NOMO-1 treated with dmso at 0.1 percent for 144 hours (cell line): ENCODE results near the gene CARD11.

ENCODE experiments used
- DNase-seq: peaks from one replicate; lab custom pipeline; 2025; ENCODE audit not compliant: unreplicated experiment; lab: John Stamatoyannopoulos, UW

Gene CARD11

GRCh38 chr7:2912684-2913439 is 130.8 kb downstream of the CARD11 start:
- DNase-seq: no peak

GRCh38 chr7:2911466-2911865 is 132.2 kb downstream of the CARD11 start:
- DNase-seq: no peak

DNA sequence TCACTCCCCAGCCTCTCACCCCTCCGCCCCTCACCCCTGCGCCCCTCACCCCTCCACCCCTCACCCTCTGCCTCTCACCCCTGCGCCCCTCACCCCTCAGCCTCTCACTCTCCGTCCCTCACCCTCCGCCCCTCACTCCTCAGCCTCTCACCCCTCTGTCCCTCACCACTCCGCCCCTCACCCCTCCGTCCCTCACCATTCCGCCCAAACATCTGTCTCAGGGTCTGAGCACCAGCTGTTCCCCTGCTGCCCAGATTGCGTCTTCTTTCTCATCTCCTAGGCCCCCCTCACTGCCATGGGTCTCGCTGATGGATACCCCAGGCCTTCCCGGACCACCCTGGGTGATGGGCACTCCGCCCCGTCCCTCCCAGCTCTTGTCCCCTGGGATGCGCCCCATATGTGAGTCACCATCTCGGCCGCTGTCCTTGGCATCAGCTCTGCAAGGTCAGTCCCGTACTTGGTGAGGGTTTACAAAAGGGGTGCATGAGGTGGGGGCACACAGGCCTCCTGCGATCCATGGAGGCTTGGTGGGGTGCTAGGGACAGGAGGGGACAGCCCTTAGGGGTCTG is 134.1 kb downstream of the CARD11 start:
- DNase-seq: no peak

DNA sequence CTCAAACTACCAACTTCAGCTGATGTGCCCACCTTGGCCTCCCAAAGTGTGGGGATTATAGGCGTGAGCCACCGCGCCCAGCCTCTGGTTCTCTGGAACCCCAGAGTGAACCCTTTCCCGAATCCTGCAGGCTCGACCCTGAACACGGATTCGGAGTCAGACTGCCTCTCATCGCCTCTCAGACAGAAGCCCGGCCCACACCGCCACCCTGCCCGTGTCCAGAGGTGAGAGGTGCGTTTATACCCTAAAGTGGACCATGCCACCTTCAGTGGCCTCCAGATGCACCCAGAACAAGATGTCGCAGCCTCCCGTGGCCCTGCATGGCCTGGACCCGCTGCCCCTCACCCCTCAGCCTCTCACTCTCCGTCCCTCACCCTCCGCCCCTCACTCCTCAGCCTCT is 134.6 kb downstream of the CARD11 start:
- DNase-seq: no peak

GRCh38 chr7:2908103-2908683 is 135.5 kb downstream of the CARD11 start:
- no peak for DNase-seq

DNA sequence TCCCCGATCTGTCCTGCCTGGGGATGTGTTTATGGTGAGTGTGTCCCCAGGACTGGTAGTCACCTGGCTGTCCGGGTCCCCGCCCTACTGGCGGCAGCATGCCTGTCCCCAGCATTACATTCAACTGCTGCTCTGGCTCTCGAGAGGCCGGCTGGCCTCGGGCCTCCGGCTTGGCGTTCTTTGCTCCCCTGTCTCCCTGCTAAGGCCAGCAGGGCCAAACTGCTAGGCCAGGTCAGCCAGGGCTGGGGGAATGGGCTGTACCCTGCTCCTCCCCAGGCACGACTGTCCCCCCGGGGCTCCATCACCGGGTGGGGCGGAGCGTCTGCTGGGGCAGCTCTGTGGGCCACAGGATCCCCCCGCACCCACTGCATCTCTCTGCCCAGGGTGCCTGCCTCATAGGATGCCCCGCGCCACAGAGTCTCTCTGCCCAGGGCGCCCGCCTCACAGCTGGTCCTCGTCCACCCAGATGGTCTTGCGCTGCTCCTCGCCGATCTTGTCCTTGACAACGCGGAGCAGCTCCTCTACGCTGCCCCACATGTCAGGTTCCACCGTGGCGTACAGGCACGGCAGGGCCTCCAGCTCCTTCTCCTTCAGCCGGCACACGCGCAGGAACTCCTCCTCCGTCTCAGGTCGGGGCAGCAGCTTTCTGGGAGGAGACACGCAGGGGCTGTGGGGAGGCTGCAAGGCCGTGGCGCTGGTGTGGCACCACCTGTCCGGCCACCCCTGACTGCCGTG is 137.3 kb downstream of the CARD11 start:
- DNase-seq: no peak

DNA sequence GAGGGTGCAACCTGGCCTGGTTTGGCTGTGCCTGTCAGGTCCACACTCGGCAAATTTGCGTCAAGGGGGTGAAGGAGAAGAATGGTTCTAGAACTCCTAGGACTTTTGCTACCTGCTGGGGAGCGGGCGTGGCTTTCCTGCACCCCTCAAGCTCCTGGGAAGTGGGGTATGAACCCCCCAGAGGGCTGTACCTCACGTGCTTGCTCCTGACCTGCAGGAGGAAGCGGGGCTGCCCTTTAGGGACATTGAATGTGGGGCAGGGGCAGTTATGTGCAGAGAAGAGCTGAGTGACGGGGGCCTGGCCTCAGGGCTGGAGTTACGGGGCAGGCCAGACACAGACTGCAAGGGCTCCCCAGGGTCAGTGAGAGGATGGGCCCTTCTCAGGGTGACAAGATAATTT is 138.2 kb downstream of the CARD11 start:
- DNase-seq: no peak

GRCh38 chr7:2905027-2905426 is 138.6 kb downstream of the CARD11 start:
- no peak for DNase-seq

GRCh38 chr7:2904202-2904601 is 139.5 kb downstream of the CARD11 start:
- DNase-seq: no peak

DNA sequence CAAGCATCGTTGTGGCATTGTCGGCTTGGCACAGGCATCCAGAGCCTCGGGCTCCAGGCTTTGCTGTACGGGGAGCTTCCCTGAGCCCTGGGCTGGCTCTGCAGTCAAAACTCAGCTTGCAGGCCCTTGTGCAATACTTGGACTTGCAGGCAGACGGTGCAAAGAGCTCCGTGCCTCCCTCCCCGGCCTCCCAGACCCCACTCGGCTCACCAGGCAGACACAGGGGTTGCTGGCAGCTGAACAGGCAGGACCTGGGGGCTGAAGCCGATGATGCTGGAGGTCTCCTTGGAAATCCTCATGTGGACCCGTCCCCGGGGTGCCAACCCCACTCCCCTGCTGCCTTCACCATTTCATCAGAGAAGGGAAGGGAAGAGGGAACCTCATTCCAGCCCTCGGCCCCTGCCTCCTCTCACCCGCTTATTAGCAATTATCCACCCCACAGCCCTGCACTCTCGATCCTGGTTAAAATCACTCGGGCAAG is 139.9 kb downstream of the CARD11 start:
- DNase-seq: no peak

DNA sequence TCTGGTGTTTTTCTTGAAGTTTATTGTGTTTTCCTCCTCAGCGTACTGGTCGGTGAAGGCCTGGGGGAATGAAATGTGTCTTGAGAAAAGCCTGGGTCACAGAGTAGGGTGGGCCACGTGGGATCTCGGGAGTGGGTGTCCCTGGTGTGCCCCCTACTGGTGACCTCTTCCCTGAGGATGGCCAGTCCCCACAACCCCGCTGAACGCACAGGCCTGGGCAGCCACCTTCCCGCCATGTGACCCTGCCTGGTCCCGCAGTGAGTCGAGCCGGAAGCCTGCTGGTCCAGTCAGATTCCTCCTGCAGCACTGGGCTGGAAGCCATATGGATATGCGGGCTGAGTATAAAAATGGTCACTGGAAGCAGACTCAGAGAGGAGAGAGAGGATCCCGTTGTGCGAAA is 146.6 kb downstream of the CARD11 start:
- DNase-seq: no peak

DNA sequence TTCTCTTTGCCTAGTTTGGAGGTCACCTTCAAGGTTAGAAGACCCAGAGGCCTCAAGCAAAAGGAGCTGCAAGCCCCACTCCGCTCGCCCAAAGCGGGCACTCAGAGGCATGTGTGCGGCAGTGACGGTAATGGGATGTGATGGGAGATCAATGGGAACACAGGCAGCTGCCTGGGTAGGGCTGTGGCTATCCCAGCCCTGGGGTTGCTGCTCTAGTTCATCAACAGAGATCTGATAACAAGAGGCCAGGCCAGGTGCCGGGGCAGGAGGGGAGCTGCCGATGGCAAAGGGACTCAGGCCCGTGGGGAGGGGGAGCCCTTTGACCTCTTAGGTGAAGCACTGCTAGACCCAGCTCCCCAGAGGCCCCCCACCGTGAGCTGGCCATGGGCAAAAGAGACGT is 147.5 kb downstream of the CARD11 start:
- no peak for DNase-seq

DNA sequence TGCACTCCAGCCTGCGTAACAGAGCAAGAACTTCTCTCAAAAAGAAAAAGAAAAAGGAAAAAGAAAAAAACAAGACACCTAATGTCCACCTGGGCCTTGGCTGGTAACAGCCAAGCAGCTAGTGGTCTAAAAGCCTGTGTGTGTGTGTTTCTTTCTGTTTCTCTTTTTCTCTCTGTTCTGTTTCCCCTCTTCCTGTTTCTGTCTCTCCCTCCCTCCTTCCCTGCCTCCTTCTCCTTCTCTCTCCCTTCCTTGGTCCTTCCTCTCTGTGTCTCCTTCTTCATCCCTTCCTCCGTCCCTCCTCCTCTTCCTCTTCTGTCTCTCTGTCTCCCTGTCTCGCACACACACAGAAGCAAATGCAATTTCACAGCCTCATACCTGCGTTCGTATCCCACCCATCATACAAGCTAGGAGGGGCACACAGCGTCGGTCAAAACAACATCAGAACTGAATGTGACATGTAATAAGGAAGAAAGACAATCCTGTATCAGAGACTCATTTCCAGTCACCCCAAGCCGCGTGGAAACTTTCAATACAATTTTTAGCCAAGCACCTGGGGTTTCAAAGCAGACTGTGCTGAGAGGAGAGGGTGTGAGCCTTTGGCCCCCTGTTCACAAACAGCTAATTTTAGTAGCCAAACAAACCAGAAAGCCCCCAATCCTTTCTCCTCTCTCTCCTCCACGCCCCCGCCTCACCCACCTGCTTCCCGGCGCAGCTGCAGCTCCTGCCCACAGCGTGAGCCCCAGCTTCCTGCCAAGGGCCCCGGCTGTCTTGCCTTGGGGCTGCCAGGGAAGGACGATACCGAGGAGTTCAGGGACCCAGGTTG is 149.3 kb downstream of the CARD11 start:
- no peak for DNase-seq

DNA sequence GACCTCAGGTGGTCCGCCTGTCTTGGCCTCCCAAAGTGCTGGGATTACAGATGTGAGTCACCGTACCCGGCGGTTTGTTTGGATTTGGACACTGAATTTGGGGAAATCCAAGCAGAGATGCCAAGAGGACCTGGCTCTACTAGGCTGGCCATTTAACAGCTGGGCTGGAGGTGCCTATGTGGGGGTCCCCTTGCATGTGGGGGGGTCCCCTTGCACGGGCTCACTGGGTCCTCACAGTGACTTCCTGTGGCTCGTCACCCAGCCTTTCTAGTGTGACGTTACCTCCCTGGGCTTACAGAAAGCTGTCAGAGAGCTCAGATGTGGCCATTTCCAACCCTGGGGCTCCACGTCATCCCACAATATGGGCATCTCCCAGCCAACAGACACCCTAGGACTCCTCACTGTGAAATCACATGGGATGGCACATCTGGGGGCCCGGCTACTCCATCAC is 150.2 kb downstream of the CARD11 start:
- no peak for DNase-seq

DNA sequence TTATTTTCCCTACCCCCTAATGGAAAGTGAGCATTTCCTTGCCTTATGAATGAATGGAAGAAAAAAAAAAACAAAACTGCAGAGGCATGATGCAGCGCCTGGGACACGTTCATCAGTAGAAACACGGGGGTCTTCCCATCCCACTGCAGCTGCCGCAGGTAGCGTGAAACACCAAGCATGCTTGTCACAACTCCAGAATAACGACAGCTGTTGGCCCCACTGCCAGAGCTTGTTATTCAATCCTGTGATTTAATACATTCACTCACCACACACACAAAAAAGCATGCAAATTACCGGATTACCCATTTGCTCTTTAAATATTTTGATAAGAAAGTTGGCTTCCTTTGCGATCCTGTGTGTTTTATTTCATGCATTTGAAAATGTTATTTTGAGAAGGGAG is 151.1 kb downstream of the CARD11 start:
- DNase-seq: no peak

- no peak for DNase-seq
These were observed 155.9 kb downstream of the CARD11 start for GRCh38 chr7:2887816-2888215.

DNA sequence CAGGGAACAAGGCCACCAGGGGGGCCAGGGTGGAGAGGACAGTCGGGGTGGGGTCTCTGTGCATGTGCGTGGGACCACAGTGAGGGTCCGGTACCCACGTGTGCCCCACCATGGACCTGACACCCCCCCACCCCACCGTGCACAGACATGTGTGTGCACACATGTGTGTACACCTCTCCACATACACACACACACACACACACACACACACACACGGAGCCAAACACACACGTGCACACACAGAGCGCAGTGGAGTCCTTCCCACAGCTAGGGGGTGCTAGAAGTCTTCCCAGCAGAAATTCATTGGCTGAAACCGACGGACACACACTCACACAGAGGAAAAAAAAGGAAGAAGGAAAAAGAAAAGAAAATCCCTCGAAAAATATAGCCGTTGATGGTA is 156.8 kb downstream of the CARD11 start:
- DNase-seq: peak; percentile 47

DNA sequence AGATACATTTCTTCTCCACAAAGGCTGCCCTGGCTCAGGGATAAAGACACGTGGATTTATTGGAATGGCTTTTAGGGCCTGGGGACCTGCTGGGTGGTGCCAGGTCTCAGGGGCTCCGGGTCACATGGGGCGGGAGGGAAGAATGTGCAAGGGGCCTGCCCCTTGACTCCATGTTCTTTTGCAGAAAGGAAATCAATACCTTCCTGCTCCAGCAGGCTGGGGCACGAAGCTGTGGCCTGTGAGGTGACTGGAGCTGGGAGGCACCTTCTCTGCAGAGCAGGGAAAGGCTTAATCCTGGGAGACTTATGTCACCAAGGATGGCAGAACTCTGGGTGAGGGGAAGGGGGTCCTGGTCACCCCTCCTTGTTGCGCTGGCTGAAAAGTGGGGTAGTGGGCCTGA is 157.3 kb downstream of the CARD11 start:
- no peak for DNase-seq

- DNase-seq: no peak
These were observed 159.5 kb downstream of the CARD11 start for GRCh38 chr7:2884161-2884560.

DNA sequence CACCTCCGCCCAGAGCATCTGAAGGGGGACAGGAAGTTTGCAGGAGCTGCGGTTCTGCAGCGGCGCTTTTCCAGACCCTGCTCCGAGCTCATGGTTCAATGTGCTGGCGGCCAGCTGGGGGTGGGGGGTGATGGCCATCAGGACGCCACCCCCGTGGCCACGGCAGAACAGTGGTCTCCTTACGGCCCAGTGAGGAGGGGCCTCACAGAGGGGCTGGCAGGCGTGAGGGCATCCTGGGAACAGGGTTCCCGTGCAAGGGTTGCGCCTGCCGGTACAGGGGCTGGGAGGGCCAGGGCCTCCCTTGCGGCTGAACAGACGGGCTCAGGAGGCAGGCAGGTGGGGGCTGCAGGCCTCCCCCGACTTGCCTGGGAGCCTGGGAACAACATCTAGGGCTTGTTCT is 160.6 kb downstream of the CARD11 start:
- DNase-seq: no peak

GRCh38 chr7:2882111-2882510 is 161.6 kb downstream of the CARD11 start:
- DNase-seq: no peak
